ENCODE data around the gene SNTG2. TPM values are rescaled to one million over a fixed set of nuclear protein-coding genes. Genes with fewer than 3 reads are reported as not detected.

SNTG2 gene
- total RNA-seq, 1 experiment from 2014 or later, result 20.5 TPM

DNA sequence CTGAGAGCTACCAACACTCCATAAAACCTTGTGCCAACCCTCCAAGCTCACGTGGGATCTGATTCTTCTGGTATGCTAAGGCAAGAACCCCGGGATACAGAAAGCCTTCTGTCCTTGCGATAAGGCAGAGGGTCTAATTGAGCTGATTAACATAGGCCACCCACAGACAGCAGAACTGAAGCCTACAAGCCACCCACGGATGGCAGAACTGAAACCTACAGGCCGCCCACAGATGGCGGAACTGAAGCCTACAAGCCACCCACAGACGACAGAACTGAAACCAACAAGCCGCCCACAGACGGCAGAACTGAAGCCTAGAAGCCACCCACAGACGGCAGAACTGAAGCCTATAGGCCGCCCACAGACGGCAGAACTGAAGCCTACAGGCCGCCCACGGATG lies 216.3 kb downstream of the SNTG2 start:
- no peak for DNase-seq (ENCODE audit: low spot score)
- H3K27ac Mint-ChIP-seq, result no peak overlapping the region
- no peak for TF ChIP-seq PRRX2 (CRISPR knock-in tag; IDR thresholded peaks at IDR 0.05)
- TF ChIP-seq ESRRA (CRISPR knock-in tag; IDR thresholded peaks at IDR 0.05; ENCODE audit: borderline replicate concordance), result no peak
- TF ChIP-seq GABPB1 (CRISPR knock-in tag; IDR thresholded peaks at IDR 0.05), result no peak
- TF ChIP-seq, protein P1, sequence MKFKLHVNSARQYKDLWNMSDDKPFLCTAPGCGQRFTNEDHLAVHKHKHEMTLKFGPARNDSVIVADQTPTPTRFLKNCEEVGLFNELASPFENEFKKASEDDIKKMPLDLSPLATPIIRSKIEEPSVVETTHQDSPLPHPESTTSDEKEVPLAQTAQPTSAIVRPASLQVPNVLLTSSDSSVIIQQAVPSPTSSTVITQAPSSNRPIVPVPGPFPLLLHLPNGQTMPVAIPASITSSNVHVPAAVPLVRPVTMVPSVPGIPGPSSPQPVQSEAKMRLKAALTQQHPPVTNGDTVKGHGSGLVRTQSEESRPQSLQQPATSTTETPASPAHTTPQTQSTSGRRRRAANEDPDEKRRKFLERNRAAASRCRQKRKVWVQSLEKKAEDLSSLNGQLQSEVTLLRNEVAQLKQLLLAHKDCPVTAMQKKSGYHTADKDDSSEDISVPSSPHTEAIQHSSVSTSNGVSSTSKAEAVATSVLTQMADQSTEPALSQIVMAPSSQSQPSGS (CRISPR knock-in tag; IDR thresholded peaks at IDR 0.05; ENCODE audit: borderline replicate concordance, low read depth), result no peak
- TF ChIP-seq NR1H2 (CRISPR knock-in tag; IDR thresholded peaks at IDR 0.05), result no peak
- TF ChIP-seq ZNF232 (CRISPR knock-in tag; IDR thresholded peaks at IDR 0.05), result no peak
- no peak for TF ChIP-seq FOXP1 (CRISPR knock-in tag; IDR thresholded peaks at IDR 0.05; ENCODE audit: borderline replicate concordance)
- CTCF ChIA-PET, result no interaction called here
- no peak for ATAC-seq
- no peak overlapping the region for H3K4me3 Mint-ChIP-seq
- POLR2A ChIA-PET, result no interaction called here
- peaks cover 6% of the 10 kb centered on the region; the same call in 1 of the 2 replicates for H3K4me1 Mint-ChIP-seq
- H3K36me3 Mint-ChIP-seq, result peaks cover 83% of the 10 kb centered on the region
- H3K27me3 Mint-ChIP-seq (ENCODE audit: low read depth), result no peaks in the 10 kb centered on the region
- H3K9me3 Mint-ChIP-seq, result peaks cover 52% of the 10 kb centered on the region

DNA sequence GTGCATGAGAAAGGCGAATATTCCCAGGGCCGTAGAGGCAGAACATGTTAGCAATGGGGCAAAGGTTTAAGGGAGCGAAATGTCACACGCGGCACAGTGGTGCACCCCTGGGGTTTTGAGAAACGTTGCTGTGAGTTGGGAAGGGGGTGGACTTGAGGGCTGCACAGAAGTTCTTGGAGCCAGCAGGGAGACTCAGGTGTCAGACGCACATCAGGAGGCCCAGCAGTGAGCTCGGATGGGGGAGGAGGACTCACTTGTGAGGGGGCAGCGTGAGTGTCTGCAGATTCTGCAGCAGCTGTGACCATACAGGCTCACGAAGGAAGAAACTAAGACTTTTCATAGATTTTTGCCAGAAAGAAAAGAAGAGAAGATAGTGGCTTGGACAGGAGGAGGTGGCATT lies 218.2 kb downstream of the SNTG2 start:
- Mint-ChIP-seq H3K27me3 (ENCODE audit: low read depth) (peaks cover 3% of the 10 kb centered on the region; the same call in 1 of the 2 replicates), H3K9me3 (peaks cover 53% of the 10 kb centered on the region), H3K36me3 (peaks cover 83% of the 10 kb centered on the region), H3K27ac (peak overlapping the region; percentile 17; the same call in 1 of the 2 replicates), H3K4me3 (no peak overlapping the region), H3K4me1 (peaks cover 6% of the 10 kb centered on the region; the same call in 1 of the 2 replicates)
- DNase-seq (ENCODE audit: low spot score) (no peak), ATAC-seq (no peak)
- CTCF ChIA-PET, result no interaction called here
- POLR2A ChIA-PET, result no interaction called here
- no peak for TF ChIP-seq JAZF1 (CRISPR knock-in tag; IDR thresholded peaks at IDR 0.05)

DNA sequence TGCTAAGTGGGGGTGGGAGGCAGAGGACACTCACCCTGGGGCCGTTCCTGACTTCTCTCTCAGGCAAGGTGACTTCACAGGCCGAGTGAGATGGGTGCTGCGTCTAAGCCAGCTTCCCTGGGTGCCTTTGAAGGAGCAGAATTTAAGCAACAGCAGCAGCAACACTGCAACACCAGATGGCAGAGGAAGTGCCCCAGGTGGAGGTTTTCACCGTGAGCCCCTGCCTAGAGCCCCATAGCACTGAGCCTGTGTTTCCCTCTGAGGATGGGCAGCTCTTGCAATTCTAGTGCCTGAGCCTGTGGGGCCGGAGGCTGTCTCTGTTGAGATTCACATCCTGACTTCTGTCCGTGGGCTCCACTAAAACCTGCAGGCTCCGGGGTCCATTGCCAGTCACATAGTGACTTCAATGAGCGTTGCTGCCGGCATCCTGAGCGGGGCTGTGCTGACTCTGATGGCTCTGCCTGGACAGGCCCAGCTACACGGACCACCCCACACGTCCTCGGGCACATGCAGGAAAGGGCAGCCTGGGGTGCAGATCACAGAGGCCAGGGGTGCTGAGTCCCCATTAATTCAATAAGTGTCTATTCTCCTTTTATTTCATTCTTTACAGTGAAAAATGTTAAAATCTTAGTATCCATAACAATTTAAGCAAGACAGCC lies 218.8 kb downstream of the SNTG2 start:
- CTCF ChIA-PET, result no interaction called here
- Mint-ChIP-seq H3K9me3 (peaks cover 57% of the 10 kb centered on the region), H3K27me3 (ENCODE audit: low read depth) (peaks cover 5% of the 10 kb centered on the region), H3K27ac (no peak overlapping the region), H3K4me1 (peaks cover 6% of the 10 kb centered on the region; the same call in 1 of the 2 replicates), H3K4me3 (no peak overlapping the region), H3K36me3 (peaks cover 87% of the 10 kb centered on the region)
- no peak for ATAC-seq
- POLR2A ChIA-PET, result no interaction called here
- DNase-seq (ENCODE audit: low spot score), result no peak
- TF ChIP-seq CREB1 (CRISPR knock-in tag; IDR thresholded peaks at IDR 0.05) (no peak), PRRX2 (CRISPR knock-in tag; IDR thresholded peaks at IDR 0.05) (no peak), SOX15 (CRISPR knock-in tag; IDR thresholded peaks at IDR 0.05) (no peak), TCF7 (CRISPR knock-in tag; IDR thresholded peaks at IDR 0.05; ENCODE audit: low read depth) (no peak), TEAD1 (CRISPR knock-in tag; IDR thresholded peaks at IDR 0.05) (no peak), HMGA2 (CRISPR knock-in tag; IDR thresholded peaks at IDR 0.05) (no peak), GRHL2 (CRISPR knock-in tag; IDR thresholded peaks at IDR 0.05; ENCODE audit: insufficient replicate concordance, severe bottlenecking) (no peak), RELA (CRISPR knock-in tag; IDR thresholded peaks at IDR 0.05; ENCODE audit: borderline replicate concordance) (no peak), ZNF671 (CRISPR knock-in tag; IDR thresholded peaks at IDR 0.05) (no peak)
- TF ChIP-seq, protein P2, sequence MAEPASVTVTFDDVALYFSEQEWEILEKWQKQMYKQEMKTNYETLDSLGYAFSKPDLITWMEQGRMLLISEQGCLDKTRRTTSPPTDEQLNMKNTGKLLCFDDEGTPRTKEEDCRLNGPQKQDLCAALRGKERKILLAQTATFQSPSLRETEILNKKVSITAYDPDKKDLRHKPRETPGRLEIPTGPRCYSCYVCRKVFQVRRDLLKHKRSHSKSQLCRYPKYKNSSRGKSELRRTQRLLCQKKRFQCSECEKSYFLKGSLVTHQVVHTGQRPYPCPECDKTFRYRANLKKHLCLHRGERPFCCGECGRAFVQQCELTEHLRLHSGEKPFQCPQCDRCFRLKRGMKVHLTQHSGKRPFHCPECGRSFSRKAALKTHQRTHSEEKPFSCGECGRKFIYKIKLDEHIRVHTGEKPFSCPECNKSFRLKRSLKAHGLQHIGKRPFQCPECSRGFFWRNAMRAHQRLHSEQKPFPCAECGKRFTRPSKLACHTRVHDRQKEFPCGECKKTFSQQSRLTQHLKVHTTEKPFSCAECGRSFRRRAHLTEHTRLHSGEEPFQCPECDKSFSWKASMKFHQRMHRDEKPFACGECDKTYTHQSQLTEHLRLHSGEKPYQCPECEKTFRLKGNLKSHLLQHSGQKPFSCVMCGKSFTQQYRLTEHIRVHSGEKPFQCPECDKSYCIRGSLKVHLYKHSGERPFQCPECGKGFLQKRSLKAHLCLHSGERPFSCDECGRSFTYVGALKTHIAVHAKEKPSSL (CRISPR knock-in tag; conservative IDR thresholded peaks at IDR 0.05), result no peak
- TF ChIP-seq, protein P3, sequence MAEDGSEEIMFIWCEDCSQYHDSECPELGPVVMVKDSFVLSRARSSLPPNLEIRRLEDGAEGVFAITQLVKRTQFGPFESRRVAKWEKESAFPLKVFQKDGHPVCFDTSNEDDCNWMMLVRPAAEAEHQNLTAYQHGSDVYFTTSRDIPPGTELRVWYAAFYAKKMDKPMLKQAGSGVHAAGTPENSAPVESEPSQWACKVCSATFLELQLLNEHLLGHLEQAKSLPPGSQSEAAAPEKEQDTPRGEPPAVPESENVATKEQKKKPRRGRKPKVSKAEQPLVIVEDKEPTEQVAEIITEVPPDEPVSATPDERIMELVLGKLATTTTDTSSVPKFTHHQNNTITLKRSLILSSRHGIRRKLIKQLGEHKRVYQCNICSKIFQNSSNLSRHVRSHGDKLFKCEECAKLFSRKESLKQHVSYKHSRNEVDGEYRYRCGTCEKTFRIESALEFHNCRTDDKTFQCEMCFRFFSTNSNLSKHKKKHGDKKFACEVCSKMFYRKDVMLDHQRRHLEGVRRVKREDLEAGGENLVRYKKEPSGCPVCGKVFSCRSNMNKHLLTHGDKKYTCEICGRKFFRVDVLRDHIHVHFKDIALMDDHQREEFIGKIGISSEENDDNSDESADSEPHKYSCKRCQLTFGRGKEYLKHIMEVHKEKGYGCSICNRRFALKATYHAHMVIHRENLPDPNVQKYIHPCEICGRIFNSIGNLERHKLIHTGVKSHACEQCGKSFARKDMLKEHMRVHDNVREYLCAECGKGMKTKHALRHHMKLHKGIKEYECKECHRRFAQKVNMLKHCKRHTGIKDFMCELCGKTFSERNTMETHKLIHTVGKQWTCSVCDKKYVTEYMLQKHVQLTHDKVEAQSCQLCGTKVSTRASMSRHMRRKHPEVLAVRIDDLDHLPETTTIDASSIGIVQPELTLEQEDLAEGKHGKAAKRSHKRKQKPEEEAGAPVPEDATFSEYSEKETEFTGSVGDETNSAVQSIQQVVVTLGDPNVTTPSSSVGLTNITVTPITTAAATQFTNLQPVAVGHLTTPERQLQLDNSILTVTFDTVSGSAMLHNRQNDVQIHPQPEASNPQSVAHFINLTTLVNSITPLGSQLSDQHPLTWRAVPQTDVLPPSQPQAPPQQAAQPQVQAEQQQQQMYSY (CRISPR knock-in tag; IDR thresholded peaks at IDR 0.05), result no peak
- TF ChIP-seq, protein P4, sequence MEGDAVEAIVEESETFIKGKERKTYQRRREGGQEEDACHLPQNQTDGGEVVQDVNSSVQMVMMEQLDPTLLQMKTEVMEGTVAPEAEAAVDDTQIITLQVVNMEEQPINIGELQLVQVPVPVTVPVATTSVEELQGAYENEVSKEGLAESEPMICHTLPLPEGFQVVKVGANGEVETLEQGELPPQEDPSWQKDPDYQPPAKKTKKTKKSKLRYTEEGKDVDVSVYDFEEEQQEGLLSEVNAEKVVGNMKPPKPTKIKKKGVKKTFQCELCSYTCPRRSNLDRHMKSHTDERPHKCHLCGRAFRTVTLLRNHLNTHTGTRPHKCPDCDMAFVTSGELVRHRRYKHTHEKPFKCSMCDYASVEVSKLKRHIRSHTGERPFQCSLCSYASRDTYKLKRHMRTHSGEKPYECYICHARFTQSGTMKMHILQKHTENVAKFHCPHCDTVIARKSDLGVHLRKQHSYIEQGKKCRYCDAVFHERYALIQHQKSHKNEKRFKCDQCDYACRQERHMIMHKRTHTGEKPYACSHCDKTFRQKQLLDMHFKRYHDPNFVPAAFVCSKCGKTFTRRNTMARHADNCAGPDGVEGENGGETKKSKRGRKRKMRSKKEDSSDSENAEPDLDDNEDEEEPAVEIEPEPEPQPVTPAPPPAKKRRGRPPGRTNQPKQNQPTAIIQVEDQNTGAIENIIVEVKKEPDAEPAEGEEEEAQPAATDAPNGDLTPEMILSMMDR (IDR thresholded peaks at IDR 0.05), result no peak
- TF ChIP-seq, protein P5, sequence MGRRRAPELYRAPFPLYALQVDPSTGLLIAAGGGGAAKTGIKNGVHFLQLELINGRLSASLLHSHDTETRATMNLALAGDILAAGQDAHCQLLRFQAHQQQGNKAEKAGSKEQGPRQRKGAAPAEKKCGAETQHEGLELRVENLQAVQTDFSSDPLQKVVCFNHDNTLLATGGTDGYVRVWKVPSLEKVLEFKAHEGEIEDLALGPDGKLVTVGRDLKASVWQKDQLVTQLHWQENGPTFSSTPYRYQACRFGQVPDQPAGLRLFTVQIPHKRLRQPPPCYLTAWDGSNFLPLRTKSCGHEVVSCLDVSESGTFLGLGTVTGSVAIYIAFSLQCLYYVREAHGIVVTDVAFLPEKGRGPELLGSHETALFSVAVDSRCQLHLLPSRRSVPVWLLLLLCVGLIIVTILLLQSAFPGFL (CRISPR knock-in tag; IDR thresholded peaks at IDR 0.05; ENCODE audit: borderline replicate concordance), result no peak
- TF ChIP-seq, protein P6, sequence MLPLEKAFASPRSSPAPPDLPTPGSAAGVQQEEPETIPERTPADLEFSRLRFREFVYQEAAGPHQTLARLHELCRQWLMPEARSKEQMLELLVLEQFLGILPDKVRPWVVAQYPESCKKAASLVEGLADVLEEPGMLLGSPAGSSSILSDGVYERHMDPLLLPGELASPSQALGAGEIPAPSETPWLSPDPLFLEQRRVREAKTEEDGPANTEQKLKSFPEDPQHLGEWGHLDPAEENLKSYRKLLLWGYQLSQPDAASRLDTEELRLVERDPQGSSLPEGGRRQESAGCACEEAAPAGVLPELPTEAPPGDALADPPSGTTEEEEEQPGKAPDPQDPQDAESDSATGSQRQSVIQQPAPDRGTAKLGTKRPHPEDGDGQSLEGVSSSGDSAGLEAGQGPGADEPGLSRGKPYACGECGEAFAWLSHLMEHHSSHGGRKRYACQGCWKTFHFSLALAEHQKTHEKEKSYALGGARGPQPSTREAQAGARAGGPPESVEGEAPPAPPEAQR (CRISPR knock-in tag; IDR thresholded peaks at IDR 0.05), result no peak
